GM18526 (cell line): Measurements from ENCODE around the gene RCBTB2.

ENCODE experiments used
- POLR2A ChIP-seq: IDR thresholded peaks from 3 replicates; pipeline ENCODE4 v1.6.1; 2011; ENCODE audit not compliant: insufficient read length; ENCODE audit errors: extremely low read depth

RCBTB2 gene

DNA sequence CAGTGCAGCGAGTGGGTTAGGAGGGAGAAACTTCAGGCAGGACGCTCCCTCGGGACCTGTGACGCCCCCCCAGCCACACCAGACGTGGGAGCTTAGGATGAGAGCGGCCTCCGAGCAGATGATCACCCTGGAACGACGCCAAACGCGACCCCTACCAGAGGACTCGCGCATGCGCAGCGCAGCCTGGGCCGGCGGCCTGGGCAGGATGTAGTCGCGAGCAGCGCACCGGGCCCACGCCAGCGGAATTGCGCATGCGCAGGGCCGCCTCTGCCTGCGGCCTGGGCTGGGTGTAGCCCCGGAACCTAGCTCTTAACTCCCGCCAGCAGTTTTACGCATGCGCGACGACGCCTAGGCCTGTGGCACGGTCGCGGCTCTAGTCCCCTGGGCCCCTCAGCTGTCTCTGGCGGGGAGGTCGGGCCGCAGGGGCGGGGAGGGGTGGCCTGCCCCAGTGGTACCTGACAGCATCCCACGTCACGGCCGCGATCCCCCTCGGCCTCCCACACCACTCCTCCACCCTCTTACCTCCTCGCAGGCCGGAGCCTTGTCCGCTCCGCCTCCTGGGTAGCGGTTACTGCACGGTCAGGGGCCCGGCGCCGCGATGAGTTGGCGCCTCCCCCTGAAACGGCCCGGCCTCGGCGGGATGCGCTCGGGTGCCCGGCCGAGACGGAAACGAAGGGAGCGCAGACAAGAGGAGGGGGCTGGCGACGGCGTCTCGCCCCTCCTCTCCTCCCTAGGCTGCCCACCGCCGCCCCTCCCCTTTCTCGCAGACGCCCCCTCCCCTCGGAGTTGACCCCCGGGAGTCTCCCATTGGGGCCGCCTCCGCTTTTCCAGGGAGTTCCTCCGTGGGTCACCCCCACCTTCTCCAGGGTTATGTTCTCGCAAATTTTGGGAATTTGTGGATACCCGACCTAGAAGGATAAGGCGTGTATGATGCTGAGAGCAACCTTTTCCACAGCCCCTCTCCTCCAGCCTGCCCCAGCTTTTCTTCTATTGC, at the start of gene RCBTB2:
Gene RCBTB2 (minus strand): TSS at position 575 of the 994 bp plus-strand sequence. CDS start 11,141 bp downstream, outside the sequence.
- TF ChIP-seq POLR2A: peak; percentile 87

GRCh38 chr13:48582084-48582483, 49.2 kb upstream of the RCBTB2 start:
- TF ChIP-seq POLR2A: no peak

- no peak for TF ChIP-seq POLR2A
Observed at GRCh38 chr13:48580896-48581295, 48.0 kb upstream of the RCBTB2 start.

GRCh38 chr13:48580185-48580803, 47.4 kb upstream of the RCBTB2 start:
- no peak for TF ChIP-seq POLR2A

GRCh38 chr13:48579165-48579918, 46.5 kb upstream of the RCBTB2 start:
- TF ChIP-seq POLR2A: peak; percentile 8

- TF ChIP-seq POLR2A: peak; percentile 6
Observed at GRCh38 chr13:48578516-48579164, 45.8 kb upstream of the RCBTB2 start.

GRCh38 chr13:48576448-48577010, 43.6 kb upstream of the RCBTB2 start:
- no peak for TF ChIP-seq POLR2A

GRCh38 chr13:48575031-48575430, 42.2 kb upstream of the RCBTB2 start:
- no peak for TF ChIP-seq POLR2A

DNA sequence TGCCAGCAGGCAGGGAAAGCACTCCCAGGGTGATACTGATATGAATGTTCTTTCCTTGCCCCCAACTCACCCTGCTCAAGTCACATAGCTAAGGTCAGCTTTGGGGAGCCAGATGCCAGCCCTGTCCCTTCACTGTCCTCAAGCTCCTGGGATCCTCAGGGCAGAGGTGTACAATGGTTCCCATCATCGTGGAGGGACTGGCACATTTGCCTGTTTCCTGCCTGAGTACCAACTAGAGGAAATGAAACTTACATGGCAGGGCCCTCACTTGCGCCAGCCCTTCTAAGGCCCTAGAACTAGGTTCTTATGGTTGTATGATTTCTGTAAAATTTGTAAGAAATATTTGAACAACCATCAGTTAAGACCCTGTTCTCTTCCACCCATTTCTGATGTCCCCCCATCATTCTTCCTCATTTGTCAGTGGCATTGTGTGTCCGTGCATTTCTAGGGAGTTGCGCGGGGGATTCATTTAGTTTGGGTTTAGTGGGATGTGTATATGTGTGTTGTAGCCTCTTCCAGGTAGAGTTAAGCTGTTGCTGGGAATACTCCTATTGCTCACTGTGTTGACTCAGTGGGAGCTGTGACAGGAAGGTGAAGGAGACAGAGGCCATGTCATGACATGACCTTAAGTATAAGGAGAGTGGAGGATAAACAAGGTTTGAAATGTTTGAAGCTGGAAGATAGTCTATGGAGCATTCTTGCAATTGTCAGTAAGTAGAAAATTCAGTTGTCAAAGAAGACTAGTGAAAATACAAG, 41.3 kb upstream of the RCBTB2 start:
- no peak for TF ChIP-seq POLR2A

DNA sequence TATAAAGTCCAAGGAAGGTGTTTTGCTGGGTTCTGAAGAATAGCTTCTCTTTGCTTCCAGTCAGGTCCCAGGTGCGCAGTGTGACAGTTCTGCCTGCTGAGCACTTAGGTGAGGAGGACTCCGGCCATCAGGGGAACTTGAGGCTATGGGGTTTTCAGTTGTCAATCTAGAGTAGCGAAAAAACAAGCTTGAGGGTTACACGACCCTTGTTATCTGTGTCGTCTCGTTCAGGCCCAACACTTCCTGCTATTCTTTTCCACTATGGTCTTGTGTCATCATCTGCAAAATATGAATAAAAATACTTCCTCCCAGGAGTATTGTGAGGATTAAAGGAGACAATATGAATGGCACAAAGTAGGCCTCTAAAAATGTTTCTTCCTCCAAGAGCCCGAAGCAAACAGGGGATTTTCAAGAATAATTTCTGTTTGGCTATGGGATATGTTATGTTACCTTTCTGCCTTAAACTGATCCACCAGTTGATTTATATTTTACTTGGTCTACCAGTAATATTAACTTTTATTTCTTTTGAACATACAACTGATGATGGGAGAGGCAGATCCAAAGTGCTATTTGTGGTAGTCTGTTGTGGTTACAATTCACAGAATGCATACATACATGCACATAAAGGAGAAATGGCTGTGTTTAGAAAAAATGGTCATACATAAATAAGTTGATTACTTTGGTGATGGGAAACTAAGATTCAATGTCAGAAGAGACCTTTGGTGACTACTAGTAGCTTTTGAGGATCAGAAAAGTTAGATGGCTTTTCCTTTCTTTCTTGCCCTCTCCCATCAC, 40.5 kb upstream of the RCBTB2 start:
- TF ChIP-seq POLR2A: no peak

DNA sequence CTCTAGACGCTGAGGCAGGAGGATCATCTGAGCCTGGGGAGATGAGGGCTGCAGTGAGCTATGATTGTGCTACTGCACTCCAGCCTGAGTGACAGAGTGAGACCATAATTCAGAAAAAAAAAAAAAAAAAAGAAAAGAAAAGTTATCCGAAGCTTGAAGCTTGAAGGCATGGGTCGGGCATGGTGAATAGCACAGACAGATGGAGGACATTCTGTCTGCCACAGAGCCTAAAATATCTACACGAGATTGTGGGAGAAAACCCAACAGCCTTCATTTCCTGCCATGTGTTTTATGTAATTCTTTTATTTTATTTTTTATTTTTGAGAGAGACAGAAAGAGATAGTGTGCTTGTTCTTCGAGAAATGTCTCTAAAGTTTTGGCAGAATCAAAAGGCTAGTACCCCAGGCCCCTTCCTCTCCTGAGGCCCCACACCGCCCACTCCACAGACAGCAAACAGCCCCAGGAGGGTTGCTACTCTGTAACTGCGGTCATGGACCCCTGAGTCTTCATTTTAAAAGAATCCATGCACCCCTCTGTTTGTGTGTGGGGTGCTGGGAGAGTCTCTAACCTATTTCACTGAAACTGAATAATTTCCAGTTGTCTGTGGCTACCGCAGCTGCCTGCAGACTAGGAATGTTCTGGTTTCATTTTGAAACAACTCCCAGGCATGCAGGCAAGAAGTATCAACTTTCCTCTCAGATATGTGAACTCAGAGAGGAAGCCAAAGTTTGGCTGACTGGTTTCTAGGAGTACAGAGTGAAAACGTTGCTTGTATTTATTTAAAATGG, 38.4 kb upstream of the RCBTB2 start:
- no peak for TF ChIP-seq POLR2A

- TF ChIP-seq POLR2A: no peak
Observed at GRCh38 chr13:48570216-48570828, 37.4 kb upstream of the RCBTB2 start.
